ENCODE data around the gene SNX5. TPM values are rescaled to one million over a fixed set of nuclear protein-coding genes. Genes with fewer than 3 reads are reported as not detected.

Gene SNX5
- total RNA-seq, 1 experiment from 2014 or later, result 43.0 TPM

- Mint-ChIP-seq H3K4me1 (ENCODE audit: low read depth, unreplicated experiment) (no peaks in the 10 kb centered on the region), H3K27me3 (ENCODE audit: unreplicated experiment) (no peaks in the 10 kb centered on the region), H3K4me3 (ENCODE audit: low read depth, unreplicated experiment) (no peak overlapping the region), H3K36me3 (ENCODE audit: insufficient read depth, unreplicated experiment) (no peaks in the 10 kb centered on the region), H3K9me3 (ENCODE audit: low read depth, unreplicated experiment) (no peaks in the 10 kb centered on the region), H3K27ac (ENCODE audit: unreplicated experiment) (no peak overlapping the region)
- no peak for DNase-seq
- BruUV-seq (replicated peaks), result no TSS peak
- CTCF ChIA-PET, result no interaction called here
- TF ChIP-seq CTCF (IDR thresholded peaks at IDR 0.05; ENCODE audit: unreplicated experiment), result no peak
- intact Hi-C loops (cut with micrococcal nuclease; ENCODE audit: unreplicated experiment), result loop anchor here (10.0 kb wide), 1 partner anchor 211 kb away; the partner anchor contains the start of gene RRBP1
Observed at GRCh38 chr20:17896193-17896723, 72.3 kb downstream of the SNX5 start.

GRCh38 chr20:17895641-17896171 lies 72.9 kb downstream of the SNX5 start:
- Mint-ChIP-seq H3K36me3 (ENCODE audit: insufficient read depth, unreplicated experiment) (no peaks in the 10 kb centered on the region), H3K4me3 (ENCODE audit: low read depth, unreplicated experiment) (no peak overlapping the region), H3K27me3 (ENCODE audit: unreplicated experiment) (no peaks in the 10 kb centered on the region), H3K27ac (ENCODE audit: unreplicated experiment) (no peak overlapping the region), H3K9me3 (ENCODE audit: low read depth, unreplicated experiment) (no peaks in the 10 kb centered on the region), H3K4me1 (ENCODE audit: low read depth, unreplicated experiment) (no peaks in the 10 kb centered on the region)
- DNase-seq, result no peak
- intact Hi-C loops (cut with micrococcal nuclease; ENCODE audit: unreplicated experiment), result loop anchor here (10.0 kb wide), 1 partner anchor 211 kb away; the partner anchor contains the start of gene RRBP1
- TF ChIP-seq CTCF (IDR thresholded peaks at IDR 0.05; ENCODE audit: unreplicated experiment), result no peak
- CTCF ChIA-PET, result no interaction called here
- no TSS peak for BruUV-seq (replicated peaks)

GRCh38 chr20:17893445-17893844 lies 75.1 kb downstream of the SNX5 start:
- intact Hi-C loops (cut with micrococcal nuclease; ENCODE audit: unreplicated experiment), result loop anchor here (10.0 kb wide), 1 partner anchor 209 kb away; the partner anchor contains the start of gene RRBP1
- no peak for DNase-seq
- Mint-ChIP-seq H3K36me3 (ENCODE audit: insufficient read depth, unreplicated experiment) (no peaks in the 10 kb centered on the region), H3K27me3 (ENCODE audit: unreplicated experiment) (no peaks in the 10 kb centered on the region), H3K9me3 (ENCODE audit: low read depth, unreplicated experiment) (peaks cover 6% of the 10 kb centered on the region), H3K4me3 (ENCODE audit: low read depth, unreplicated experiment) (no peak overlapping the region), H3K27ac (ENCODE audit: unreplicated experiment) (no peak overlapping the region), H3K4me1 (ENCODE audit: low read depth, unreplicated experiment) (no peaks in the 10 kb centered on the region)
- CTCF ChIA-PET, result no interaction called here
- no peak for TF ChIP-seq CTCF (IDR thresholded peaks at IDR 0.05; ENCODE audit: unreplicated experiment)
- BruUV-seq (replicated peaks), result no TSS peak

GRCh38 chr20:17892189-17892938 lies 76.2 kb downstream of the SNX5 start:
- no peak for DNase-seq
- H3K9me3 Mint-ChIP-seq (ENCODE audit: low read depth, unreplicated experiment), result peaks cover 6% of the 10 kb centered on the region
- no peaks in the 10 kb centered on the region for H3K4me1 Mint-ChIP-seq (ENCODE audit: low read depth, unreplicated experiment)

More at GRCh38 chr20:17892189-17892938, 76.2 kb downstream of the SNX5 start:
- Mint-ChIP-seq H3K27ac (ENCODE audit: unreplicated experiment) (no peak overlapping the region), H3K4me3 (ENCODE audit: low read depth, unreplicated experiment) (no peak overlapping the region), H3K27me3 (ENCODE audit: unreplicated experiment) (no peaks in the 10 kb centered on the region), H3K36me3 (ENCODE audit: insufficient read depth, unreplicated experiment) (no peaks in the 10 kb centered on the region)
- no TSS peak for BruUV-seq (replicated peaks)
- CTCF ChIA-PET, result no interaction called here
- TF ChIP-seq CTCF (IDR thresholded peaks at IDR 0.05; ENCODE audit: unreplicated experiment), result no peak
- intact Hi-C loops (cut with micrococcal nuclease; ENCODE audit: unreplicated experiment), result loop anchor here (10.0 kb wide), 1 partner anchor 208 kb away; the partner anchor contains the start of gene RRBP1

Other genes starting within 250 kb of the SNX5 start
- 10.5 TPM in 2 replicates for gene MGME1, start 224 bp upstream of the SNX5 start, total RNA-seq (2022)
- gene OVOL2, start 89.1 kb upstream of the SNX5 start, total RNA-seq (2022), result 7.4 and 8.4 TPM in 2 replicates
- 3.1 and 4.4 TPM in 2 replicates for gene KAT14, start 169.1 kb upstream of the SNX5 start, total RNA-seq (2022)
- gene PET117, start 169.1 kb upstream of the SNX5 start, total RNA-seq (2022), result 5.2 and 6.0 TPM in 2 replicates